MM.1S (cell line): ENCODE data around the gene CCDC178.

ENCODE experiments used
- CTCF ChIP-seq: fragments of 300-600 bp; sonication (generic); IDR thresholded peaks from 2 replicates; pipeline ENCODE4 v1.5.1; 2016; ENCODE audit warnings: antibody characterized with exemption, low read length, mixed read lengths
- EZH2 ChIP-seq: fragments of 300-600 bp; sonication (generic); optimal IDR thresholded peaks from 2 replicates; pipeline ENCODE3; 2017; ENCODE audit warnings: low read depth, mild to moderate bottlenecking, antibody characterized with exemption, low read length, mixed read lengths

GRCh38 chr18:32909798-32910561, 530.5 kb downstream of the CCDC178 start:
- TF ChIP-seq EZH2: no peak
- TF ChIP-seq CTCF: no peak
